Left ventricle myocardium inferior (tissue), 1 donor: ENCODE data around the gene MS4A1. TPM values are rescaled to one million over a fixed set of nuclear protein-coding genes. Genes with fewer than 3 reads are reported as not detected.

Experiments
- DNase-seq: peaks from one replicate; pipeline ENCODE4 v3.0.0-alpha.2; 2020
- H3K27ac ChIP-seq: fragments of 200-600 bp; replicated peaks from 2 replicates; pipeline ENCODE4 v1.8.0; 2021
- H3K27me3 ChIP-seq: fragments of 200-600 bp; 2 replicates; pipeline ENCODE4 v1.8.0; 2021; ENCODE audit warnings: low read depth
- H3K36me3 ChIP-seq: fragments of 200-600 bp; 2 replicates; pipeline ENCODE4 v1.8.0; 2021
- H3K4me1 ChIP-seq: fragments of 200-600 bp; 2 replicates; pipeline ENCODE4 v1.8.0; 2021
- H3K4me3 ChIP-seq: fragments of 200-600 bp; 2 replicates; pipeline ENCODE4 v1.8.0; 2021; ENCODE audit warnings: mild to moderate bottlenecking, moderate library complexity
- H3K9me3 ChIP-seq: fragments of 200-600 bp; replicated peaks from 2 replicates; pipeline ENCODE4 v1.8.0; 2021
- CTCF ChIP-seq: fragments of 200-600 bp; IDR thresholded peaks from 2 replicates; pipeline ENCODE4 v1.8.0; 2021; ENCODE audit warnings: antibody characterized with exemption, mild to moderate bottlenecking, borderline replicate concordance
- intact Hi-C: fragments of 100-400 bp; cut with micrococcal nuclease; formaldehyde crosslinking; loops from one replicate; pipeline ENCODE4 v1.11.0; 2022
- total RNA-seq: library from RNA; stranded (reverse); fragmentation: NEBNext Ultra II Directional; extraction: Animal tissue kit (Norgen Biotek cat#: 25700); gene quantifications from one replicate; pipeline ENCODE4 v1.2.1, GENCODE V29; 2021
- donor health status: DM: no; HTN: yes; CAD: no; lungs with severe emphysema.

The MS4A1 gene
- total RNA-seq, 1 donor from 2014 or later, result not detected

DNA sequence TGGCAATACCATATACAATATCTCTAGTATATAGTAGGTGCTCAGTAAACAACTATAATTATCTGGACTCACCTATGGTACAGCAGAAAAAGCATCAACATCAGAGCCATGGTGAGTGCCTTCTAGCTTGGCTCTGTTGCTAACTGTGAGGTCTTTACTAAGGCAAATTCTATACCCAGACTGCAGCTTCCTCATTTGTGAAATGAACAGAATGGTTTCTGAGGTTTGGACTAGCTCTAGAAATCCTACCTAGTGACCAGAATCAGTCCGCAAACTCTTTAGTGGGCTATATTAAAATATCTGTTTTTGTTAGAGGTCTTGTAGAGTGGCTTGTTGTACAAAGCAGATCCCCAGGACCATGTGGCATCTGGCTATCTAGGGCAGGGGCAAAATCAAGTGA is 3.7 kb downstream of the MS4A1 start:
- Histone ChIP-seq H3K27me3 (peaks cover 4% of the 10 kb centered on the region), H3K27ac (no peak overlapping the region), H3K36me3 (no peaks in the 10 kb centered on the region), H3K9me3 (no peaks in the 10 kb centered on the region), H3K4me1 (no peaks in the 10 kb centered on the region), H3K4me3 (no peak overlapping the region)
- TF ChIP-seq CTCF, result no peak
- no peak for DNase-seq
- intact Hi-C loops, result no loop called here

GRCh38 chr11:60468829-60469228 is 13.2 kb downstream of the MS4A1 start:
- intact Hi-C loops, result no loop called here
- Histone ChIP-seq H3K4me3 (no peak overlapping the region), H3K4me1 (no peaks in the 10 kb centered on the region), H3K36me3 (no peaks in the 10 kb centered on the region), H3K27ac (no peak overlapping the region), H3K9me3 (no peaks in the 10 kb centered on the region), H3K27me3 (no peaks in the 10 kb centered on the region)
- no peak for DNase-seq
- TF ChIP-seq CTCF, result no peak

- Histone ChIP-seq H3K36me3 (no peaks in the 10 kb centered on the region), H3K27ac (no peak overlapping the region), H3K27me3 (no peaks in the 10 kb centered on the region), H3K4me1 (no peaks in the 10 kb centered on the region), H3K9me3 (peaks cover 4% of the 10 kb centered on the region), H3K4me3 (no peak overlapping the region)
- no peak for DNase-seq
- TF ChIP-seq CTCF, result no peak
- intact Hi-C loops, result no loop called here
Measured at GRCh38 chr11:60469723-60470122, 14.1 kb downstream of the MS4A1 start.

GRCh38 chr11:60477035-60477445 is 21.4 kb downstream of the MS4A1 start:
- TF ChIP-seq CTCF, result no peak
- Histone ChIP-seq H3K4me3 (no peak overlapping the region), H3K27me3 (no peaks in the 10 kb centered on the region), H3K27ac (no peak overlapping the region), H3K4me1 (no peaks in the 10 kb centered on the region), H3K36me3 (no peaks in the 10 kb centered on the region), H3K9me3 (peaks cover 6% of the 10 kb centered on the region)
- no peak for DNase-seq
- intact Hi-C loops, result no loop called here

DNA sequence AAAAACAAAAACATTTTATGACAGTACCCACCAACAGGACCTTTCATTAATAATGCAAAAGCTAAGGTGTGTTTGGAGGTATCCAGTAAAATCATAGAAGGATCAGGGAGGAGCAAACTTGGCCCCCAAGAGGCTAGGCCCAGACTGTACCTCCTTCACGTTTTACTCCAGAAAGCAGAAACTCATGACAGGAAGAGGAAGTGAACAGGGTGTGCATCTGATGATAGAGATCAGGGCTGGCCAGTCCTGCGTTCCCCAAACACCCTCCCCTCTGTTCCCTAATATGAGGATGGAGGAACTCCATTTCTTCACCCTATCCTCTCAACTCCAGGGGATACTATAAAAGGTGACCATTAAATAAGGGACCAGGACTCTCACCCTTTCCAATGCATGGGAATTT is 26.7 kb downstream of the MS4A1 start:
- no peak for DNase-seq
- no peak for TF ChIP-seq CTCF
- H3K27ac ChIP-seq, result no peak overlapping the region
- H3K36me3 ChIP-seq, result no peaks in the 10 kb centered on the region
- no peaks in the 10 kb centered on the region for H3K9me3 ChIP-seq
- H3K4me3 ChIP-seq, result no peak overlapping the region
- no peaks in the 10 kb centered on the region for H3K27me3 ChIP-seq
- intact Hi-C loops, result no loop called here
- H3K4me1 ChIP-seq, result no peaks in the 10 kb centered on the region

GRCh38 chr11:60485987-60486386 is 30.3 kb downstream of the MS4A1 start:
- DNase-seq, result no peak
- Histone ChIP-seq H3K4me1 (no peaks in the 10 kb centered on the region), H3K4me3 (no peak overlapping the region), H3K36me3 (no peaks in the 10 kb centered on the region), H3K9me3 (no peaks in the 10 kb centered on the region), H3K27me3 (no peaks in the 10 kb centered on the region), H3K27ac (no peak overlapping the region)
- intact Hi-C loops, result no loop called here
- no peak for TF ChIP-seq CTCF
